ENCODE data around the gene ACIN1. TPM values are rescaled to one million over a fixed set of nuclear protein-coding genes. Genes with fewer than 3 reads are reported as not detected.

ACIN1 gene
- total RNA-seq, 1 donor from 2014 or later: 137 TPM

DNA sequence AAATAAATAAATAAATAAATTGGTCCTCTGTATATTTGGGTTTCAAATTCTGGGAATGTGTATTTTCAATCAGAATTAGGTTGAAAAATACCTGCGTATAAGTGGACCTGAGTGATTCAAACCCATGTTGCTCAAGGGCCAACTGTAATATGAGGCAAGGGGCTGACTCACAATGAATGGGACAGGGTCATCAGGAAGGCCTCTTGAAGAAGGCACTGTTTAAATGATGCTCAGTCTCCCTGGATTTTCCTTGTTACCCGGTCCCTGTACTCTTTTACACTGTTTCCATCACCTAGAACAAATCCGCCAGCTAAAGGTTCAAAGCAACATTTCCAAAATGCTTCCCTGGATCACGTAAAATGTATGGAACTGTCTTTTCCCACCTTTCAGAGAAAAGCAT lies 64.0 kb downstream of the ACIN1 start:
- no peak for DNase-seq (ENCODE audit: low spot score)
- H3K36me3 Mint-ChIP-seq (ENCODE audit: low read depth): peaks cover 27% of the 10 kb centered on the region
- no peaks in the 10 kb centered on the region for H3K27me3 Mint-ChIP-seq (ENCODE audit: low read depth)
- no peaks in the 10 kb centered on the region for H3K9me3 Mint-ChIP-seq (ENCODE audit: low read depth)
- peaks cover 41% of the 10 kb centered on the region for H3K4me1 Mint-ChIP-seq (ENCODE audit: low read depth)
- H3K4me3 Mint-ChIP-seq (ENCODE audit: unreplicated experiment): no peak overlapping the region
- no peak overlapping the region for H3K27ac Mint-ChIP-seq (ENCODE audit: unreplicated experiment)
- TF ChIP-seq, protein P1, sequence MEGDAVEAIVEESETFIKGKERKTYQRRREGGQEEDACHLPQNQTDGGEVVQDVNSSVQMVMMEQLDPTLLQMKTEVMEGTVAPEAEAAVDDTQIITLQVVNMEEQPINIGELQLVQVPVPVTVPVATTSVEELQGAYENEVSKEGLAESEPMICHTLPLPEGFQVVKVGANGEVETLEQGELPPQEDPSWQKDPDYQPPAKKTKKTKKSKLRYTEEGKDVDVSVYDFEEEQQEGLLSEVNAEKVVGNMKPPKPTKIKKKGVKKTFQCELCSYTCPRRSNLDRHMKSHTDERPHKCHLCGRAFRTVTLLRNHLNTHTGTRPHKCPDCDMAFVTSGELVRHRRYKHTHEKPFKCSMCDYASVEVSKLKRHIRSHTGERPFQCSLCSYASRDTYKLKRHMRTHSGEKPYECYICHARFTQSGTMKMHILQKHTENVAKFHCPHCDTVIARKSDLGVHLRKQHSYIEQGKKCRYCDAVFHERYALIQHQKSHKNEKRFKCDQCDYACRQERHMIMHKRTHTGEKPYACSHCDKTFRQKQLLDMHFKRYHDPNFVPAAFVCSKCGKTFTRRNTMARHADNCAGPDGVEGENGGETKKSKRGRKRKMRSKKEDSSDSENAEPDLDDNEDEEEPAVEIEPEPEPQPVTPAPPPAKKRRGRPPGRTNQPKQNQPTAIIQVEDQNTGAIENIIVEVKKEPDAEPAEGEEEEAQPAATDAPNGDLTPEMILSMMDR (IDR thresholded peaks at IDR 0.05): no peak

DNA sequence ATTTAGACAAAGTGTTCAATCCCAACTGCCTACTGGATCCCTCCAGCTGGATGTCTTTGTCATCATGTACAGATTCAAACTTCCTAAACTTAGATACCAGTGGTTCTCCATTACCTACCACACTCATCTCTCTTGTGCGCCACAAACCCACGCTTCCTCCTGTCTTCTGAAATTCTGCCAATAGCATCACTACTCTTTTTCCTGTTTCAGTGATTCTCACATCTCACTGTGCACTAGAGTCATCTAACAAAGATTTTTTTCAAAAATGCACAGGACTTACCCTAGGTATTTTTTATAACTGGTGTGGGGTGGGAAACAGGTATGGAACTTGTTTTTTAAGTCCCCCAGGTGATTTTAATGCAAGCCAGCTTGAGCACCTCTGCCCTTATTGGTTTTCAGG lies 66.1 kb downstream of the ACIN1 start:
- no peak overlapping the region for H3K4me3 Mint-ChIP-seq (ENCODE audit: unreplicated experiment)

DNA sequence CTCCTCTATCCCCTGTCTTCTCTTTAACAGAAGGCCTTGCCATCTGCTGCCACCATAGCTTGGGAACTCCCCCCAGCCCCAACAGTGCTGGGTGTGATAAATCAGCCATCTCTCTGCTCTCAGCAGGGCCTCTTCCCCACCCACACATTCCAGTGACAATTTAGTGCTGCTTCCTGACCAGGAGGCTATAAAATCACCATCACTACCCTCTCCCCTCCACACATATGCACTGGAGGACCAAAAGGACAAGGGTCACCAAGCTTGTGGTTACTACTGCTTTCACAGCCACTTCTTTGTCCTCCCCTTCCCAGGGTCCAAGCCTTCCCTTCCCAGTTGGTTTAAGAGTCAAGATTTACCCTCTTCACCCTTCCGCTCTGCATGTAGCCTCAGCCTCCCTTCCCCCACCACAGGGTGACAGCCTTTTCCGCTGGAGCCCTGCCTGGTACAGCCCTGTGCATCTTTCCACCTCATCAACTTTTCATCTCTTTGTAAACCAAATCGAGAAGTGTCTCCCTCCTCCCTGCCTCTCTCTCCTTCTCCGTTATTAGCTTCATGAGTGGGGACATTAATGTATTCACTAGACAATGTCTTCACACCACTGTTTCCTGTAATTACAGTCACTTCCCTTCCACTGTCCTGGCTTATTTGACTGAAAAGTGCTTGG lies 69.7 kb downstream of the ACIN1 start:
- Mint-ChIP-seq H3K9me3 (ENCODE audit: low read depth) (no peaks in the 10 kb centered on the region), H3K4me3 (ENCODE audit: unreplicated experiment) (no peak overlapping the region), H3K27me3 (ENCODE audit: low read depth) (no peaks in the 10 kb centered on the region), H3K36me3 (ENCODE audit: low read depth) (peaks cover 28% of the 10 kb centered on the region), H3K27ac (ENCODE audit: unreplicated experiment) (peak overlapping the region; percentile 7), H3K4me1 (ENCODE audit: low read depth) (peaks cover 25% of the 10 kb centered on the region)
- DNase-seq (ENCODE audit: low spot score): no peak
- TF ChIP-seq, protein P1 (IDR thresholded peaks at IDR 0.05): no peak

More for the DNA sequence above, 66.1 kb downstream of the ACIN1 start:
- peaks cover 40% of the 10 kb centered on the region for H3K36me3 Mint-ChIP-seq (ENCODE audit: low read depth)
- TF ChIP-seq, protein P1 (IDR thresholded peaks at IDR 0.05): no peak
- no peaks in the 10 kb centered on the region for H3K9me3 Mint-ChIP-seq (ENCODE audit: low read depth)
- no peak for DNase-seq (ENCODE audit: low spot score)
- no peak overlapping the region for H3K27ac Mint-ChIP-seq (ENCODE audit: unreplicated experiment)
- no peaks in the 10 kb centered on the region for H3K27me3 Mint-ChIP-seq (ENCODE audit: low read depth)
- H3K4me1 Mint-ChIP-seq (ENCODE audit: low read depth): peaks cover 39% of the 10 kb centered on the region

DNA sequence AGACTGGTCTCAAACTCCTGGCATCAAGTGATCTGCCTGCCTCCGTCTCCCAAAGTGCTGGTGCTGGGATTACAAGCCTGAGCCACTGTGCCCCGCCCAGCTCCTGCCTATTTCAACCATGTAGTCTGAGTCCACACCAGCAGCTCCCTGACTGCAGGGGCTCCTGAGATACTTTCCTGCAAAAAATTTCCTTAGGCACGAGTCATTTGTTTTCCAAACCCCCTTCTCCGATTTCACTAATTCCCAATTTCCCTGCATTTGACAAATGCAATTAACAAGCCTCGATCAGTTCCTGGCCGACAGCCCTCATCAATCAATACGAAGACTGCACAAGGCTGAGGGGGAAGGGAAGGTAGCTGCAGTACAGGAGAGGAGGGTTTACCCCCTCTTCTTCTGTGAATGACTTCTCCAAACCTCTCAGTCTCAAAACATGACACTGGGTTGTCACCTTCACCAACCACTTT lies 70.3 kb downstream of the ACIN1 start:
- TF ChIP-seq, protein P1 (IDR thresholded peaks at IDR 0.05): no peak
- Mint-ChIP-seq H3K4me3 (ENCODE audit: unreplicated experiment) (no peak overlapping the region), H3K36me3 (ENCODE audit: low read depth) (peaks cover 28% of the 10 kb centered on the region), H3K4me1 (ENCODE audit: low read depth) (peaks cover 25% of the 10 kb centered on the region), H3K27ac (ENCODE audit: unreplicated experiment) (no peak overlapping the region), H3K9me3 (ENCODE audit: low read depth) (no peaks in the 10 kb centered on the region), H3K27me3 (ENCODE audit: low read depth) (no peaks in the 10 kb centered on the region)
- no peak for DNase-seq (ENCODE audit: low spot score)

DNA sequence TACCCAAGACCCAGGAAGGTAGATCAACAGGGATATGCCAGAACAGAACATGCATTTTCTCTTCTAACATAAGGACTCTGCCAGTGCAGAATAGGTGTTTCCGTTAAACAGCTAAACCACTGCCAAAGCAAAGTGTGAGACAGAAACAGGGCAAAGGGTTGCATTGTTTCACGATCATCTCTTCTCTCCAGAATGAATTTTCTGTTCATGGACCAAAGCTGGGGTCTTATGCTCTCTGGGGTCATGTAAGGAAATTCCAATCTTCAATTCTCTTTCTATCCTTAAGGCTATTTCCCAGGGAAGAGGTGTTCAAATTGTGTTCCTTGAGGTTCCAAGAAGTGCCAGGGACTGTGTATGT lies 71.2 kb downstream of the ACIN1 start:
- no peak for DNase-seq (ENCODE audit: low spot score)
- Mint-ChIP-seq H3K4me3 (ENCODE audit: unreplicated experiment) (no peak overlapping the region), H3K27me3 (ENCODE audit: low read depth) (no peaks in the 10 kb centered on the region), H3K9me3 (ENCODE audit: low read depth) (no peaks in the 10 kb centered on the region), H3K4me1 (ENCODE audit: low read depth) (peaks cover 19% of the 10 kb centered on the region), H3K36me3 (ENCODE audit: low read depth) (peaks cover 24% of the 10 kb centered on the region), H3K27ac (ENCODE audit: unreplicated experiment) (no peak overlapping the region)
- TF ChIP-seq, protein P1 (IDR thresholded peaks at IDR 0.05): no peak
